ENCODE results near the gene FFAR4. TPM values are rescaled to one million over a fixed set of nuclear protein-coding genes. Genes with fewer than 3 reads are reported as not detected.

FFAR4 gene
- total RNA-seq, 8 experiments from 2014 or later, result 0.09 to 0.43 (median 0.21) TPM; not detected in 4

Other genes with a start within 250 kb of the FFAR4 start
- 100 to 1,000 TPM in 1 of 8 experiments, 10 to 100 TPM in 3, 1 to 10 TPM in 3, under 1 TPM in 1; 0.29 to 258 (median 13.7) TPM for gene MYOF, start 84.3 kb upstream of the FFAR4 start, total RNA-seq
- 10 to 100 TPM in 3 of 8 experiments, 1 to 10 TPM in 2, under 1 TPM in 3; 0.36 to 21.1 (median 1.4) TPM for gene CEP55, start 70.1 kb upstream of the FFAR4 start, total RNA-seq
- 10 to 100 TPM in 2 of 8 experiments, 1 to 10 TPM in 1, under 1 TPM in 3, not detected in 2; 0.32 to 26.0 (median 1.2) TPM for gene RBP4, start 34.6 kb downstream of the FFAR4 start, total RNA-seq
- gene PDE6C, start 45.9 kb downstream of the FFAR4 start, total RNA-seq, result under 1 TPM; 0.16 to 0.95 (median 0.32) TPM
- gene FRA10AC1, start 135.9 kb downstream of the FFAR4 start, total RNA-seq, result 10 to 100 TPM in 7 of 8 experiments, 1 to 10 TPM in 1; 9.7 to 27.8 (median 19.3) TPM
- gene LGI1, start 191.3 kb downstream of the FFAR4 start, total RNA-seq, result 1 to 10 TPM in 5 of 8 experiments, under 1 TPM in 3; 0.69 to 2.8 (median 1.3) TPM

Measured in motor neuron (in vitro differentiated cells).